Inflammatory macrophage (primary cell): Measurements from ENCODE around the gene MSGN1.

Experiments used
- DNase-seq, 2 donors: peaks; one replicate each; pipeline ENCODE4 v3.0.0-alpha.2; 2020 to 2022

Gene MSGN1

DNA sequence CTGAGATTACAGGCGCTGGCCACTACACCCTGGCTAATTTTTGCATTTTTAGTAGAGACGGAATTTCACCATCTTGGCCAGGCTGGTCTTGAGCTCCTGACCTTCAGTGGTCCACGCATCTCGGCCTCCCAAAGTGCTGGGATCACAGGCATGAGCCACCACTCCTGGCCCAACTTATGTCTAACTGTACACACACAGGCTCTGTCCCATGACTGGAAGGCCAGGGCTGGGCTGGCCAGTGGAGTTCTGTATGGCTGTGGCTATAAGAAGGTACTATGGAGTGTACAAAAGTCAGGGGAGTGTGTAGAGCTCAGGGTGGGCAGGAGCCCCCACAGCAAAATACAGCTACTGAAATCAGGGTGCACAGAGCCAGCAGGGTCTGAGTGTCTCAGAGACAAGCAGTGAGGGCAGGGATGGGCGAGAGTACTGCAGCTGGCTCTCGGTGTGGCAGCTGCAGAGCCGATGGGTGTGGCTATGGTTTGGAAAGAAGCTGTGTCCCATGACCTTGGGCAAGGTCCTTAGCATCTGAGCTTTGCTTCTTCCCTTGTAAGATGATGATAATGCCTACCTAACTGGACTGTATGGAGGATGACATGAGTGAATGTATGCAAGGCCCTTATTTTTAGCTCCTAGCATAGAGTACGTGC is 10.4 kb upstream of the MSGN1 start:
- peak; percentile 51 to 54 for DNase-seq

DNA sequence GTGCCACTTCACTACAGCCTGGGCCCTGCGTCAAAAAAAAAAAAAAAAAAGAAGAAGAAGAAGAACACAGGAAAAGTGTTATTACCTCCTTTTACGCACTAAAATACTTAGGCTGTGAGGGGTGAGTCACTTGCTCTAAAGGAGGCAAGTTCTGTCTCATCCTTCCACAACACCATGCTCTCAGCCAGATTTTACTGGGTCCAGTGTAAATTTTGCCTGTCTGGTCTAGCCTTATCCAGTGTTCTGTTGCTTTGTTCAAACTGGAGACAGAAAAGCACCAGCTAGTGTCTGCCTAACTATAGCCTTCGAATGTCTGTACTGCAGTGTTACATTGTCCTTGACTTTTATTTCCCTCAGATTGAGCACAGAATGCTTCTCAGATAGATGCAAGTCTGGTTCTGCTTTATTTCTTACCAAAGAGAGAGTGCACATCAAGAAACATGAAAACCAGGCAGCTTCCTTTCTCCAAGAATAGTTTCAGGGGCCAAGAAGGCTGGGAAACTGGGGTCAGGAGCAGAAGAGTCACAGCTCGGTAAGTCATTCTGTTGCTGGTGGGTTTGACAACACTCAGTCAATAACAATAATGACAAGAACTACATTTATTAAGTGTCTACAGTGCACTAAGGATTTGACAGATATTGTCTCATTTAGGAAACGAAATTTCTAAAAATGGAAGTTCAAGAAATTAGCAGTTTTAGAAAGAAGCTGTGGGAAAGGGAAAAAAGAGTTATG is 3.1 kb upstream of the MSGN1 start:
- peak; percentile 47 to 57 for DNase-seq

DNA sequence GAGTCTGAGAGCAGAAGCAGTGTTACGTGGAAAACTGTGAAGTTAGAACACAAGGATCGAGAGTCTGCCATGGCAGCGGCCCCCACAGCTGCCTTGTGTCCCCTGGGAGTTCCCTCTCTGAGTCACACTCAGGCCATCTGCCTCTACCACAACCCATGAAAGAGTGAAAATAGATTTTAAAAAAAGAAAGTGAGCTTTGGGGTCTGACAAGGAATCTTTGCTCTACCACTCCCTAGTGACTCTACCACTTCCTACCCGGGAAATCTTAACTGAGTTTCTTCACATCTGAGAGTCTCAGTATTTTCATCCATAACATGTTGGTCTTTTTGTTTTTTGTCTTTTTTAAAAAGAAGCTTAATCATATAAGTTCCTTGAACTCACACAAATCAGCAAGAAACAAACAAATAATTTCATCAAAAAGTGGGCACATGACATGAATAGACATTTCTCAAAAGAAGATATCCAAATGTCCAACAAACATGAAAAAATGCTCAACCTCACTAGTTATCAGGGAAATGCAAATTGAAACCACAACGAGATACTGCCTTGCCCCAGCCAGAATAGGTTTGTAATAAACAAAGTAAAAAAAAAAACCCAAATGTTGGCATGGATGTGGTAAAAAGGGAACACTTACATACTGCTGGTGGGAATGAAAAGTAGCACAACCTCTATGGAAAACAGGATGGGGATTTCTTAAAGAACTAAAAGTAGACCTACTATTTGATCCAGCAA is 2.4 kb upstream of the MSGN1 start:
- peak; percentile 50 to 63 for DNase-seq

DNA sequence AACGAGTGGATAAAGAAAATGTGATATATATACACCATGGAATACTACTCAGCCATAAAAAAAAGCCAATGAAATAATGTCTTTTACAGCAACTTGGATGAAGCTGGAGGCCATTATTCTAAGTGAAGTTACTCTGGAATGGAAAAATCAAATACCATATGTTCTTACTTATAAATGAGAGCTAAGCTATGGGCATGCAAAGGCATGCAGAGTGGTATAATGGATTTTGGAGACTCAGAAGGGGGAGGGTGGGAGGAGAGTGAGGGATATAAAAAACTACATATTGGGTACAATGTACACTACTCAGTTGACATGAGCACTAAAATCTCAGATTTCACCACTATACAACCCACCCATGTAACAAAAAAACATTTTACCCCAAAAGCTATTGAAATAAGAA is 1.7 kb upstream of the MSGN1 start:
- no peak for DNase-seq

DNA sequence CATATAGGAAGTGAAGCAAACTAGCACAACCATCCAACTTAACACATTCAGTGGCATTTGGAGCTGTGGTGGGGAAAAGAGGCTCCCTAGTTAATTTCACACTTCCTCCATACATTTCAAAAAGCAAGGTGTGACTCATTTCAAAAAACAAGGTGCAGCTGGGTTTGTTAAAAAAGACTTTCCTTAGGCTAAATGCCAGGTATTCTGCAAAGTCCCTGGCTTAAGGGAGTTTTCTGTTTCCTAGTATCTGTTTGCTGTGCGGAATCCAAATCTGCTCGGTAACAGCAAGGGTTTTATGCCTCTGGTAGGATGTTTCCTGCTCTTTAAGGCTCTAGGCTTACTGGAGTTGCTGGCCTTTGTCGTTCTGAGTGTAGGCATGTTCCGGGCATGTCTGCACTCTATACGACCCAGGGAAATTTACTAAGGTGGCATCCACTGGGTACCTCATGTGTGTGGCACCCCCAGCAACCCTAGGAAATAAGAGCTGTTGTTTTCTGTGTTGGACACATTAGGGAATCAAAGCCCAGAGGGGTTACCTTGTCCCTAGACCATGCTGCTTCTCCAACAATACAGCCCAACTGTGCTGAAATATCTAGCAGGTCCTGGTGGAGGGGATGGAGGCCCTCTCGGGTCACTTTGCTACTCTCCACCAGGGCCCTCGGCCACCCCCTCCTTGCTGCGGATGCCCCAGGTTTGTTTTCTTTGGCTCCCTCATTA is 634 bp upstream of the MSGN1 start:
- no peak for DNase-seq

DNA sequence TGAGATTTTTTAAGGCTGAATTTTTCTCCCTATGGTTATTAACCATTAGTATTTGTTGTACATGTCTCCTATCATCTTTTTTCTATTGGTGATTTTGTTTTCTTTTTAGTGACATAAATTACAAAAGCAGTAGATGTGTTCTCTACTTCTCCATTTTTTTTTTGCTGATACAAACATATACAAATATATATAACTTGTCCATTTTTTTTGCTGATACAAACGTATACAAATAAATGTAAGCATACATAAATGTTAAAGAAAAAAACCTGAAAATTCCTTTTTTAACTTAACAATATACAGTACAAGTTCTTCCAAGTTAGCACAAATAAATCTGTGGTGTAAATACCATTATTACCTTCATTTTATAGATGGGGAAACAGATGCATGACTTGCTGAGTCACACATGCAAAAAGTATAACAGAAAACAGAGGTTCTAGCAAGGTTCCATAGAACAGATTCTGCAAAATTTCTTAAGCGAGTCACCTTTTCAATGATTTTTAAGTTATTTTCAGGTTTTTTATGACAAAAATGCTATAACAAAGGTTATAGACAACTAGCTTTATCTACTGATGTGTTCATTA is 2.1 kb downstream of the MSGN1 start:
- peak; percentile 21 to 45 for DNase-seq

DNA sequence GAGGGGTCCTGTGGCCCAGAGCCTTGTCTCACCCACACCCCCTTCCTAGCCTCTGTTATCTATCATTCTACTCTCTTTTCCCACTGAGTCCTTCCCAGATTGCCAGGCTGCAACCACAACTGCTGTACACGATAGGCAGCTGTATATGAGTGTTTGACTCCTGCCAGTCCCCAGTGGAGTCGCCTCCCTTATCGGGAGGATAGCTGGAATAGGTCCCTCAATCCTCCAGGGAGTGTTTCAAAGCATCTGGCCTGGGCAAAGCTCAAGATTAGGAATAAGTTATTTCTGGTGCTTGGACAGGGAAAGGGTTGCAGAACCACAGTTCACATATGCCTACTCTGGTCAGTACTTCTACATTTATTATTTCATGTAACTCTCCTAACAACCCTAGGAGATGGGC is 4.8 kb downstream of the MSGN1 start:
- DNase-seq = no peak

DNA sequence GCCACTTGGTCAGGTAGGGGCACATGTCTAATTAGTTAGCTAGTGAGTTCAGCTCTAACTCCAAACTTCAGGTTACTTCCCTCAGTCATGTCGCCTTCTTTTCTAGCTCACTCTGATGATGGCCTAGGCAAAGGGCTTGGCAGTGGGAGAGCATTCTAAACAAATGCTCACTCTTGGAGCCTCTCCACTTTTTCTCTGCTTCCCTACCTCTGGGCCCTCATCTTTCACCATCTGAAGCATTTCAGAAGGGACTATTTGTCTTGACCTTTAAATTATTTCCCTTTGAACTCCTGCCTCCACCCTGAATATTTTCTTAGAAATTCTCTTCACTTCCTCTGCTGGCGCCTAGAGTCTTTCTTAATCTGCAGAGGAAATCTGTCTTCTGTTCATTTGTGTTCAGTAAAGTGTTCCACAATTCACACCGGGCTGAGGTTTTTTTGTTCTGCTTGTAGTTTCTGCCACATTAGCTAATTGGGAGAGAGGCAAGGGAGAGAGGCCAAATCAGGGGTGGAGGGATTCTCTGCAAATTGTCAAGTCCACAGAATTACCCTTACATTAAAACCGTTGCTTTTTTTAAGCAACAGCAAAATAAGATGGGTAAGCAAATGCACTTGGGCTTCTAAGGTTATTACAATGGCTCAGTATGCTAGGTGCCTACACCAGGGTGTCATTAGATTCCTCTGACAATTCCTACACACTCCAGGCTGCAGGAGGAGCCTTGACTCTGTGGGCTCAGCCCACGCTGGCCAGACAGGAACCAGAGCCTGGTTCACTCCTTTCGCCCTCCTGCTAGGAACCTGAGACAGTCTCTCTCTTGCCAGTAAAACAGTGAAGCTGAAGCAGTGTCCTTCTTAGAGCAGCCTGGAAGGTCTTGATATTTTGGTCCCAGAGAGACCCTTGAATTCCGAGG is 5.5 kb downstream of the MSGN1 start:
- DNase-seq = peak; percentile 69 to 84

DNA sequence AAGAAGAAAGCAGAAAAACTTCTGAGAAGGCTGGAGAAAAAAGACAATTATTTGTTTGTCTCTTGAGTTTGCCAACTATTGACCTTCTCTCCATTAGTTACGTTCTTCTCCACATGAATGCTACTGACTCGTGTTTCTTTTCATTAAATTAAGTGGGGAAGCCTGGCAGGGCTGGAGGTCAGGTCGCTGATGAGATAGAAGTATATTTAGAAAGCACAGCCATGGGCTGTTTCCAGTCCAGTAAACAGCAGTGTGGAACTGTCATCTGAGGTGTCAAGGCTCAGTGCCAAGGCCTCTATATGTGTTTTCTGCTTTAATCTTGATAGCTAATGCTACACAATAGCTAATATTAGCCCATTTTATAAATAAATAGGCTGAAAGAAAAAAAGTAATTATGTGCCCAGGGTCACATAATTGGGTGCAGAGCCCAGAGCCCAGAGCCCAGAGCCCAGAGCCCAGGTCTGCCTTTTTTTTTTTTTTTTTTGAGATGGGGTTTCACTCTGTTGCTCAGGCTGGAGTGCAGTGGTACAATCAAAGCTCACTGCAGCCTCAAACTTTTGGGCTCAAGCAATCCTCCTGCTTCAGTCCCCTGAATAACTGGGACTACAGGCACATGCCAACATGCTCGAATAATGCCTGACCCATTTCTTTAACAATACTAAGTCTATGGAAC is 6.3 kb downstream of the MSGN1 start:
- DNase-seq = no peak

DNA sequence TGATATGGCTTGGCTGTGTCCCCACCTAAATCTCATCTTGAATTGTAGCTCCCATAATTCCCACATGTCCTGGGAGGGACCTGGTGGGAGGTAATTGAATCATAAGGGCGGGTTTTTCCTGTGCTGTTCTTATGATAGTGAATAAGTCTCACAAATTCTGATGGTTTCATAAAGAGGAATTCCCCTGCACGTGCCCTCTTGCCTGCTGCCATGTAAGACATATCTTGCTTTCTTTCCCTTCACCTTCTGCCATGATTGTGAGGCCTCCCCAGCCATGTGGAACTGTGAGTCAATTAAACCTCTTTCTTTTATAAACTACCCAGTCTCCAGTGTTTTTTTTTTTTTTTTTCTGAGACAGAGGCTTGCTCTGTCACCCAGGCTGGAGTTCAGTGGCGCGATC is 7.4 kb downstream of the MSGN1 start:
- DNase-seq = peak; percentile 40 to 54

DNA sequence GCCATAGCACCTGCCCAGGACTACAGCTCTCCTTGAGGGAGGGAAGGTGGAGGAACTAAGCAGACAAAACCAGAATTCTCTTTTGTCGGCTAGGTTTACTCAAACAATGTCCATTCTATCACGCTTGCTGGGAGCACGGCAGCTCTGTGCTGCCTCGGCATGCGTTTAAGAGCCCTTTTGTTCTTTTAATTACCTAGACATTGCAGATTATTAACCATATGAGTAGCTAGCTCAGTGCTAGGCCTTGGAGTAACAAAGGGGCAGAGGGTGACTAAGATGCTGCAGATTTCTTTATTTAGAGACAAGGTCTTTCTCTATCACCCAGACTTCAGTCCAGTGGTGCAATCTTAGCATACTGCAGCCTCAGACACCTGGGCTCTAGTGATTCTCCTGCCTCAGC is 11.1 kb downstream of the MSGN1 start:
- DNase-seq = no peak

DNA sequence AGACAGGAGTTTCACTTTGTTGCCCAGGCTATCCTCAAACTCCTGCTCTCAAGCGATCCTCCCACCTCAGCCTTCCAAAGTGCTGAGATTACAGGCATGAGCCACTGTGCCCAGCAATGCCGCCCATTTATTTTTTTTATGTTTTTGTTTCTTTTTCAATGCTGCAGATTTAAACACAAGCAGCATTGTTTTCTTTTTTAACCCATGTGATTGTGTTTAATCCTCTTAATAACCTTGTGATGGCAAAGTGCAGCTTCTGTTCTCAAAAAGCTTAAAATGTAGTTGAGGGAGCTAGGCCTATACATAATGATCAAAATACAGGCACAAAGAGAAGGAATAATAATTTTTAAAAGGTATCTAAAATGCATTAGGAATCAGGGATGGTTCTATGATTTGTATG is 11.5 kb downstream of the MSGN1 start:
- no peak for DNase-seq

DNA sequence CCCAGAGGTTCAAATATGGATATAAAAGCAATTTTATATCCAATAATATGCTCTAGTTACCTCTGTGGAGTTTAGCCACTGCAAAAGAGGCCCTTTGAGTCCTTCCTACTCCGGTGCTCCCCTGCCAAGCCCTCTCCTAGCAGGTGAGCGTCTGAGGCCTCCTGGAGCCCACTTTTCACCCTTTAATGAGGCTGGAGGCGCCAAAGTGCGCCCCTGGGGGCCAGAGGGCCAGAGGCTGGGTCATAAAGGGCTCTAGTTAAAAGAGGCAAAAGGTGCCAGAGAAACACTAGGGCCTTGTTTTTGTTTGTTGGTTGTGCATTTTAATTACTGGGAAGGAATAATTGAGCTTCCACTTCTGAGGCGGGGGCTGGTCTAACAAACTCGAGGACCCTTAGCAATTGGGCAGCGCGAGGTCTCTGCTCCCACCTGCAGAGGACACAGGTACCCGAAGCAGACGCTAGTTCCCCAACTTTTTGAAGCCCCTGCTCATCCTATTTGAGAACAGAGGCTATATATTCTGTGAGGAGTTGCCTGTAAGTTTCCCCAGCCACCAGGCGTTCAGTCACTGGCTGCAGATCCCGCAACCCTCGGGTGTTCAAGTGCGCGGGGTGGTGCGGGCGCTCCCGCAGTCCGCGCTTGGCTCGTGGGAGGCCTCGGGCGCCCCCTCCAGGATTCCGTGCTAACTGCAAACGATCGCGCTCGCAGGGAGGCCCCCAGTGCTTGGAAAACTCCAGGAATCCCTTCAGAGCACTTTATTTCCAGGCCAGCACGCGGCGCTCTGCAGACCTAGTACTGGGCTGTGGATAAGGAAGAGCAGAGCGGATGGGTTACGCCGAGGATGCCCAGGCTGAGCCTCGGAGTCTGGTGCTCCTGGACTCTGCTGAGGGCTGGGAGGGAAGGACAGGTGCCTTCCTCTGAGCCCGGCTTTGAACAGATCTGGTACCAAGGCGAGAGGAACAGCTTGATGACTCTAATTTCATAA is 14.1 kb downstream of the MSGN1 start:
- DNase-seq = peak; percentile 83

DNA sequence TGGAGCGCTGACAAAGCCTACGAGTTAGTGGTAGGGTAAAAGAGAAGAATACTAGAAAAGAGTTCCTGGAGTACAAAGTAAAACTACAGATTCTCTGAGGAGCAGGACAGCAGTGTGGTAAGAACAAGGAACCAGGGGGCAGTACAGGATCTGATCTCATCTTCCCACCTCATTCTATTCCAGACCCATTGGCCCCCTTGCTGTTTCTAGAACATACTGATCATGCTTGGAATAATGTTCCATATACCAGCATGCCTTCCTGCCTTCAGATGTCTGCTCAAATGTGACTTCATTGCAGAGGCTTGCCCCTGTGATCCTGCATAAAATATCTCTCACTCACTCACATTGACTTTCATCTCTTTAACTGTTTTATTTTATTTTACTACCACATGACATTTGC is 19.3 kb downstream of the MSGN1 start:
- no peak for DNase-seq

DNA sequence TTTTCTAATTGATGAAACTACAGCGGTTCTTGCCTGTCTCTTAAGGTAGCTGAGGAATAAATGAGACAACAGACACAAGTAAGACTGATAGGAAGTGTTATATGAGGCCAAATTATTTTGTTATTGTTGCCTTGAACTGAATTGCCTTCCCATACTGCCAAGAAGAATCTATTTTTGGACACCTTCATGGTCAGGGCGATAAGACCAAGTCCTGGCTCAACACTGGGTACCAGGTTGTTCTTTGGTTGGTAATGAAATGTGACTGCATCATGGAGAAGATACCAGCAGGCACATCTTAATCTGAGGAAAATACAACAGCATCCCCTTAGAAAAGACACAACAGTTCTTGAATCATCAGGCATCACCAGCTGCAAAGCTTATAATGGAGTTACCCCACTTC is 23.7 kb downstream of the MSGN1 start:
- DNase-seq = no peak

DNA sequence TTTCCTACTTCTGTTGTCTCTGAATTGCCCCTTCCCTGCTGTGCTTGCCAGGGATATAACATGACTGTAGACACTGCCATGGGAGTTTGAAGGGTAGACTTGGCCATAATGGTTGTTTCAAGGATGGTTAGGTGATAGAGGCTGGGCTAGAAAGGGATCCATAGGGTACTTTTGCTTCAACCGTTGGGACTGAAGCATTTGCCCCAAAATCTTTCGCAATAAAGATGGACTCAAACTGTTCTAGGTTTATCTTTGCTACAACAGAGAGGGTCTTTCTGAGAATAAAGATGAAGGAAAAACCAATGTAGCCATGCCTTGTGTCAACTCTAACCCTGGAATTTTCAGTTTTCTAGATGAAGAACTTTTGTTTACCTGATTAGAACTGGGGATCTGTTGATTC is 27.2 kb downstream of the MSGN1 start:
- DNase-seq = no peak

DNA sequence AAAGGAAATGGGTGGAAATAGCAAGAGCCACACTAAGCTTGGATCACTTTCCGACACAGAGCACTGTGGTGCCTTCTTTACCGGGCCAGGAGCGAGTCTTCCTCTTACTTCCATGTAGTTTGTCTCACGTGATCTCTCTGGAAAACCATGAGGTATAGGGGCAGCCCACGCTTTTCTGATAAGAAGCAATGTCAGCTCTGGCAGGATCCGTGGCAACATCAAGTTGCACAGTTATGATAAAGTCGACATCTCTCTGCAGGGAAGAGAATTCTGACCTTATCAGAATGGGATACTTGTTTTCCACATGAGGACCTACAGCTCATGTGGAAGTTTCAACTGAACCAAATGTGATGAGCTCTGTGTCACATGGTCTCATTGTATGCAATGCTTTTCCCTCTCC is 29.5 kb downstream of the MSGN1 start:
- DNase-seq = peak in 1 of 2 donors; percentile 7

DNA sequence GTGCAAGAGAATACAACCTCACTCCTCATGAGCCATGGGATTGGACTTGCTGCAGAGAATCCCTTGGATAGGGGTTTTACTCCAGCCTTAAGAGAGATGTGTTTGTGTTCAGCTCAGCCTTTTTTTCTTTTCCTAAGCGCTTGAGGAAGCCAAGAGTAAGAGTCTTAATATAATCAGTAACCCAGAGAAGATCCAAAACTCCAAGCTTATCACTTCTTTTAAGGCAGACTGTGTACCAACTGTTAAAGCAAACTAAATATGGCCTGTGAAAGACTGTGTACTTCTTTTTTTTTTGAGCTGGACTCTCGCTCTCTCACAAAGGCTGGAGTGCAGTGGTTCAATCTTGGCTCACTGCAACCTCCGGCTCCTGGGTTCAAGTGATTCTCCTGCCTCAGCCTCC is 30.4 kb downstream of the MSGN1 start:
- DNase-seq = no peak

DNA sequence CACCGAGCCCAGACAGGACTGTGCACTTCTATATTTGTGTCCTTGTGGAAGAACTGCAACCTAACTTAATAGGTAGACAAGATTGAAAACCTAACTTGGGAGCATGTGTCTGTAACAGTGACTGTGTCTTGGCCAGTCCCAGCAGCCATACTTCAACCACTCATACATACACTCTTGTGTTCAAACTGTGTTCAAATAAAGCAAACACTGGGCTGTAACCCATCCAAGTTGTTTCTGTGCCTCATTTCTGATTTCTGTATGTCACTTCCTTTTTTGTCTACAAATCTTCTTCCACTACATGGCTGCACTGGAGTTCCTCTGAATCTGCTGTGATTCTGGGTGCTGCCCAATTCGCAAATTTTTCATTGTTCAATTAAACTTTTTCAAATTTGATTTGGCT is 31.0 kb downstream of the MSGN1 start:
- DNase-seq = no peak

DNA sequence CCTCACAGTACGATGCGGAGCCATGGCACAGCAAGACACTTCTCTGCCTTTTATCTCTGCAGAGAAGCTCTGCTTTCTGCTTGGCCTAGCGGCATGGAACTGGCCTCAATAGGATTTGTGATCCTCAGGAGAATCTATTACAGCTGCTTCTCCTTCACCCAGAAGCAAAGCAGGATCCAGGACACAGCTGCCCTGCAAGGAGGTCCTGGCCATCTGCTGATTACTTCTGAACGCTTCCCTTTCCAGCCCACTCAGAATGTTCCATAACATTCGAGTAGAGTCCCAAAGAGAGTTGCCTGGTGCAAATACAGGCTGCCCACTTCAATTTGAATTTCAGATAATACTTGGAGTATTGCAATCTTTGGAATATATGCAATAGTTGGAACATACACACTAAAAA is 33.0 kb downstream of the MSGN1 start:
- DNase-seq = no peak
